Left kidney (tissue), 2 donors: ENCODE measurements around the gene SRSF1. TPM values are rescaled to one million over a fixed set of nuclear protein-coding genes. Genes with fewer than 3 reads are reported as not detected.
"Not testable (repeated sequence)": the region's sequence is repeated elsewhere in the genome, so short reads cannot be mapped to it uniquely, and the experiment has no call there.

Source experiments
- DNase-seq: peaks from one replicate; pipeline ENCODE4 v3.0.0-alpha.2; 2013
- polyA plus RNA-seq: library from polyadenylated mRNA; unstranded; fragments of 120-200 nt; gene quantifications from one replicate; pipeline ENCODE4 v1.2.1, GENCODE V29; 2013; ENCODE audit not compliant: insufficient read length

SRSF1 gene
- polyA plus RNA-seq, 1 donor = 451 TPM

DNA sequence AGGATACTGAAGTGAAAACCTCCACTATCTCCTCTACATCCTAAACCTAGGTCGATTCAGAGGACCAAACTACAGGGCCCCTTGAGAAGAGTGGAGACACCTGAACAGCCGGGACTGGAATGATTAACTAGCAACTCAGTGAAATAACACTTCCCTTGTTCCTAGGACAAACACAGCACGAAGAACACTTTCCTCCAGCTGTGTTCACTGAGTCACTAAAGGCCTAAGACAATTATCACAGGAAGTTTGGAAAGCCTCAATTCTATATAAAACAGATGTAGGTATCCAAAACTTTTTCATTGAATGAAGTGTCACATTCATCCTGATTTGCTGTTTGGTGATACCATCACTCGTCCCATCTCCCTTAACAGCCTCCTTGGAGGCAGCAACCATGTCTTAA is 36.3 kb downstream of the SRSF1 start:
- no peak for DNase-seq

- DNase-seq = no peak
Measured at GRCh38 chr17:57968456-57968855, 38.6 kb downstream of the SRSF1 start.

DNA sequence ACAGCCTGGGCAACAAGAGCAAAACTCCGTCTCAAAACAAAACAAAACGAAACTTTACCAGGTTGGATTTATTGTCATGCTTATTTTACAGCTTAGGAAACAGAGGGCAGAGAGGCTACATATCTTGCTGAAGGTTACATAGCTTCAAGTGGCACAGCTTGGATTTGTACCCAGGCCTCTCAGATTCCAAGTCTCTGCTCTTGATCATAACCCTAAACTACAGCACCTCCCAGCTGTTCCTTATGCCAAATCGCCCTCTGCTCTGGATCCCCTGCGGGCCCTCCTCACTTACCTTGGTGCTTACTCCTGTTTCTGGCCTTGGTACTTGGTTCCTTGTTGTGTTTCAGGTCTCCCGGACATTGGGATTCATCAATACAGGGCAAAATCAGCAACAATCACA is 40.2 kb downstream of the SRSF1 start:
- no peak for DNase-seq

DNA sequence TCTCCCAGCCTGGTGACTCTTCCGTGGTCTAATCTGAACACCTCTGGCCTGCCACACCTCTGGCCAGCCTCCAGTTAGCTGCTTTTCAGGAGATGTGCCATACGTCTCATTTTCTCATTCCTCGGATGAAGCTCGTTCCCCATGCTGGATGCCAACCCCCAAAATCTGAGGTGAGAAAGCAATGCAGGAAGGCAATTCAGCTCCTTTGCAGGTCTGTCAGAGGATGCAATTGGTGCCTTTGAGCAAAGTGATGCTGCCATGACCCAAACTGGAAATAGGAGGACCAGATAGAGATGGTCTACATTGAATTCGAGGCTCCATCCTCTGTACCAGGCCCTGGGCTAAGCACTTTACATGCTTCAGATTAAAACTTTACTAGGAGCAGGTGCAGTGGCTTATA is 40.8 kb downstream of the SRSF1 start:
- DNase-seq = no peak

- DNase-seq = no peak
Measured at GRCh38 chr17:57965521-57966160, 41.4 kb downstream of the SRSF1 start.

- no peak for DNase-seq
Measured at GRCh38 chr17:57963149-57963511, 43.9 kb downstream of the SRSF1 start.

DNA sequence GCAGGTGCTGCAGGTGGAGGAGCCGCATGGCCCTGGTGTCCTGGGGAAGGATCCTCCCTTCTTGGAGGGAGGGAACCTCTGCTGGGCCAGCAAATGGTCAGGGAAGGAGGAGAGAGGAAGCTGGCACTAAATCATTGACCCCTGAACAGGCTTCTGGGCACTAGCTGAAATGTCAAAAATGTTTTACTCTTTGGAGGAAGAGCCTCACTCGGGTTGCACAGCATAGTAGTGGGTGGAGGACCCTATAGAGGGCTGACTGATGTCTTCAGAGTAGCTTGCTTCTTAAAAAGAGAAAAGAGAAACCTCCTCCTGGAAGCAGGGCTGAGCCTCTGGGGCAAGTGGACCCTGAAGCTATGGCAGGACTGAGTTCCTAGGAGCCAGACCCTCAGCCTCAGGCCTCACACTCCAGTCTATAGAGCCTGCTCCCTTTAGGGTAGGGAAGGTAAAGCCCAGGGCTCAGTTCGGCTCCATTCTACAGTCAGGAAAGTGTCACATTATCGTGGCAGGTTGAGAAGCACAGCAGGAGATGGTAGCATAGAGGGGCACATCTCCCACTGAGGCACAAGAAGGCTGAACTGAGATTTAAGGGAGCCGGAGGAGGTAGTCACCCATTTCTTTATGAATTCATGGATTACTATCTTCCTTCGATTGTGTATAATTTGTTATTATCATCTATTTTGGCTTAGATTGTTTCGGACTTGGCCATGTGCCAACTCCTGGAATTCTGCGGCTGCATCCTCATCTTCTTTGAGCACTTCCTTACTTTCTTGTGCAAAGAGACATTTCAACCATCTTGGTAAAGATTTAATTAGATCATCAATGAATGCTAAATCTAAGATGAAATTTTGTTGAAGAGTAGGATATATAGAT is 44.5 kb downstream of the SRSF1 start:
- no peak for DNase-seq

DNA sequence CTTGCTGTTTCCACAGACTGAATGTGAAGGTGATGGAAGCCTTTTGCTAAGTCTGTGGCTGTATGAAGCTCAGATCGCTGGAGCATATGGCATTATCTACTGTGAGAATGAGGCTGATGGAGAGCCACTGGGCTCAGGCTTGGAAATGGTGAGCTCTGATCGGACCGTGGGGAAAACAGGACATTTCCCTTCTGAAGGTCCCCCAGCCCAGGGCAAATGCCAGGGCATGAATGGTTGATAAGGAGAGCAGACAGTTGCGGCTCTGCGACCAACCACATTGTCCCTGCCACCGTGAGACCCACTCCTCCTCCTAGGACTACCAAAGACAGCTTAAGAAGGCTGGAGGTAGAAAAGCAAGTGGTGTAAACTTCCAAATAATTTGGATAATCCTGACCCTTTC is 47.1 kb downstream of the SRSF1 start:
- no peak for DNase-seq

DNA sequence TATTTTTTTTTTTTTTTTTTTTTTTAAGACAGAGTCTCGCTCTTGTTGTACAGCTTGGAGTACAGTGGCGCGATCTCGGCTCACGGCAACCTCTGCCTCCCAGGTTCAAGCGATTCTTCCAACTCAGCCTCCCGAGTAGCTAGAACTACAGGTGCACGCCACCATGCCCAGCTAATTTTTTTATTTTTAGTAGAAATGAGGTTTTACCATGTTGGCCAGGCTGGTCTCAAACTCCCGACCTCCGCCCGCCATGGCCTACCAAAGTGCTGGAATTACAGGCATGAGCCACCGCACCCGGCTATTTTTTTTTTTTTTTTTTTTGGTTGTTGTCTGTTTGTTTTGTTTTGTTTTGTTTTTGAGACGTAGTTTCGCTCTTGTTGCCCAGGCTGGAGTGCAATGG is 48.7 kb downstream of the SRSF1 start:
- not testable (repeated sequence) for DNase-seq

DNA sequence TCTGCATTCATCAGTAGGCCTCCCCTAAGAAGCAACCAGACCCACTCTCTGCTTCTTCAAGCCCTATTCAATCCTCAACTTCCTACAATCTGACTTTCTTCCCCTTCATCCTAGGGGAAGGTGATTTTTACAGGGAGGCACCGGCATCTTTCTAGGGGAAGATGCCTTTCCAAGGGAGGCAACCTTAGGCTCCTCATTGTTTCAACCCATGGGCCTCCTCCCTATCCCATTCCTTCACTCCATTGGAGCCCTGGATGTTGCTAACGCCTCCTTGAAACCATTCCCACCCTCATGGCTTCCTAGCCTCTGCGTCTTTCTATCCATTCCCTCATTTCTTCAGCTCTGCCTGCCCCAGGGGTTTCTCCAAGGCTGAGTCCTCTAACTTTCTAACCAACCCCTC is 49.2 kb downstream of the SRSF1 start:
- DNase-seq = no peak

GRCh38 chr17:57957120-57957850 is 49.8 kb downstream of the SRSF1 start:
- no peak for DNase-seq

DNA sequence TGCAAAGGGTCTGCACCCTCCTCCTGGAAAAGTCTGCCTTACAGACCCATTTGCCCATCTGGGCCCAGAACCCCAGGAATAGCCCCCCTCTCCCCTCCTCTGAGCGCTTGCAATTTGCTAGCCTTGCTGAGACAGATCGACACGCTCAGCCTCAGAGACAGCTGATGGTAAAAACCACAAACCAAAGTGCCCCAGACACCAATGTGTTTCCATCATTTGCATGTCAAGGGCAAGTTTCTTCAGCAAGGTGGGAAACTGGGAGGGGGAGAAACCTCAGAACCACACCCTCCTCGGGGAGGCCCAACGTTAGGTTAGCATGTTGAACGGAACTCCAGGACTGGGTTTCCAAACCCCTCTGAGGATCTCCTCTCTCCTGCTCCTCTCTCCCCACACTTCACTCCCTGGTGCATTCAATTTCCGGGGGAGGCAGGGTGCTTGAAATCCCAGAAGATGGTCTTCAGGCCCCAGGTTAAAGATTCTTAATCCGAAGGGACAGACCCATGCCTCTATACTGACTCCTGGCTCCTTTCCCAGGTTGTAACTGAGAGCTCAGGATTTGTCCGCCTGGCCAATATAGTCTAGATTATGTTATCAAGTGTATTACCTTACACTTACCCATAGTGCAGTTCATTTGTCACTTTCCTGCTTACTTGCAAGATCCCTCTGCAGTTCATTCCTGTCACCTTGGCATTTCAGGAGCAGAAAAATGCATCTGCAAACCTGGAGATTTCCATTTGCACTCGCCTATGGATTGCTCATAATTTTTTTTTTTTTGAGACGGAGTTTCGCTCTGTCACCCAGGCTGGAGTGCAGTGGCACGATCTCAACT is 50.5 kb downstream of the SRSF1 start:
- DNase-seq = no peak

- no peak for DNase-seq
Measured at GRCh38 chr17:57955183-57955931, 51.7 kb downstream of the SRSF1 start, which contains the start of gene CUEDC1. Gene CUEDC1 (minus strand): TSS chr17:57955412. CDS start chr17:57885564, 69,848 bp downstream.

- DNase-seq = peak; percentile 72
Measured at GRCh38 chr17:57954397-57955182, 52.5 kb downstream of the SRSF1 start.

GRCh38 chr17:57953705-57954396 is 53.2 kb downstream of the SRSF1 start:
- DNase-seq = no peak
